COR-L47 (cell line): ENCODE measurements around the gene TFPI.
"Not testable (repeated sequence)": the region's sequence is repeated elsewhere in the genome, so short reads cannot be mapped to it uniquely, and the experiment has no call there.

ENCODE experiments used
- DNase-seq: peaks from one replicate; lab custom pipeline; 2025; lab: John Stamatoyannopoulos, UW

The TFPI gene

DNA sequence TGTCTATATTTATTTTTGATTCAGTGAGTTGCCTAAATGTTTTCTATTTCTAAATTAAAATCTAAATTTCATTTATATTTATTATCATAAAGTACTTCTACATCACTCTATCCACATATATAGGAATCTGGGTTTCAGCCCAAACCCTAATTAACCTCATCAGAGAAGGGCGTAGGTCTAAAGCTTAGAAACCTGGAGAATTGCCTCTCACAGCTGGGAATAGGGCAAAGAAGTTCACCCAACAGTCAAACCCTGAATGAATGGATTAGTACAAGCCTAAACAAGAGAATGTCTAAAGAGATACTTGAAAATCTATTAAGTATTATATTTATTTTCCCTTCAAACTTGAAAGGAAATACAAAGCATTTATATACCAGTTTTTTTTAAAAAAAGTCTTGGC, 26.2 kb downstream of the TFPI start:
- DNase-seq = no peak

DNA sequence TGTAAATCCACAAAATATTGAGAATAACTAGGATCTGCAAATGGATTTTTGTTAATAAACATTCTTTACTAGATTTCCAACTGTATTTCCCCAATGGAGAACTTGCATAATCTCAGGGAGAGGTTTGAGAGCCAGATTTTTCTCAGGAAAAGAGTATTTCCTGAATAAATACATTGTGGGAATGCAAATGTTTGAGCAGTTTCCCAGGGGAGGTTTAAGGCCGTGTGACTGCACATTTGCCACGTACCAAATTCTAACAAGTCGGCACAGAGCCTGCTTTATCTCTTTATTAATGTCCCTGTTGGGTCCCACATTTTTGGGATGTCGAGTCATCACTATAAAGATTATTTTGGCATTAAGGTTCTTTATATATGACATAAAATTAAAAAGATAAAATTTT, 27.0 kb downstream of the TFPI start:
- no peak for DNase-seq

DNA sequence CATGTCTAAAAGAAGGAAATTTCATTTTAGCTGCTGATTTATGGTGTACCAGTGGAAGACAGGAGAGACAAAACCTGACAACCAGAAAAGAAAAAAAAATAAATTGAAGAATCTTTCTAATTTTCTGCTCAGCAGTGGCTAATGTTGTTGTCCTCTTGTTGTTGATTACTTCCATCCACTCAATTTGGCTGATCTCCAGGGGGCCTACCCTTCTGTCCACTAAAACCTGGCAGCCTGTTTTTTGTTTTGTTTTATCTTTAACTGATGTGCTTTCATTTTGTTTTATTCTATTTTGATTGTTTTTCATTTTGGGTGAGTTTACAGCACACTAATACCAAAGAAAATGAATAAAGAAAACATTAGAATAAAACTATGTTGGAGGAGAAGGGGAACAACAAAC, 27.4 kb downstream of the TFPI start:
- peak; percentile 2 for DNase-seq

DNA sequence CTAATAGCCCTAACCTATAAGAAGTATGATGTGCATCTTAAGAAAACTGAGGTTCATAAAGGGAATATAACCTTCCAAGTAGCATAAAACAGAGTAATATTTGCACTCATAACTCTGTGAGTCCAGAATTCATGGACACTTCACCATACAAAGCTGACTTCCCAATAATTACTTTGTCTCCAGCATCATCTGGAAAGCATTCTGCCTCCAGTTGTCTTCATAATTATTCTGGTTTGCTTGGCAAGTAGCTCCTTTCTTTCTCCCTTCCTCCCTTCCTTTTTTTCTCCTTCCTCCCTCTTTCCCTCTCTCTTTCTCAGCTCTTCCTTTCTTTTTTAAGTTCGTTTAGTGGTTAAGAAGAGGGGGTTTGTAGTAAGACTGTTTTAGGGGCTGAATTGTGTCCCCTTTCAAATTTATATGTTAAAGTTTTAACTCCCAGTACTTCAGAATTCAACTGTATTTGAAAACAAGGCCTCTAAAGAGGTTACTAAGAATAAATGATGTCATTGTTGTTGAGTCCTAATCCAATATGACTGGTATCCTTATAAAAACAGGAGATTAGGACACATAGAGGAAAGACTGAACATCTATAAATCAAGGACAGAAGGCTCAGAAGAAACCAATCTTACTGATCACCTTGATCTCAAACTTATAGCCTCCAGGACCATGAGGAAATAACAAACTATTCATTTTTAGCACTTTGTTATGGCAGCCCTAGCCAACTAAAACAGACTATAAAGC, 28.9 kb downstream of the TFPI start:
- no peak for DNase-seq

DNA sequence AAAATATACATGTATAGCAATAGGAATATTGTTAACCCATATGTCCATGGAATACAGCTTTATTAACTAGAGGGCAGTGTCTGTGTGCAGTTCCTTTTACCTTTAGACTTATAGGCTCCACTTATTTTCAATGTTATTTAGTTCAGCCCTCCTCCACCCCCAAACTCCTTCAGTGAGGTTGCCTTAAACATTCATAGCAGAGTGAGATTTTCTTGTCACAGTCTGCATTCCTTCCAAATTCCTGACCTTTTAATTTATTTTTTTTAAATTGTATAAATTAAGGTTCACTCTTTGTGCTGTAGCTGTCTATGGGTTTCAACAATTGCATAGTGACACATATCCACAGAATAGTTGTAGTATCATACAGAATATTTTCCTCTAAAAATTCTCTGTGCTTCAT, 30.9 kb downstream of the TFPI start:
- DNase-seq = no peak

DNA sequence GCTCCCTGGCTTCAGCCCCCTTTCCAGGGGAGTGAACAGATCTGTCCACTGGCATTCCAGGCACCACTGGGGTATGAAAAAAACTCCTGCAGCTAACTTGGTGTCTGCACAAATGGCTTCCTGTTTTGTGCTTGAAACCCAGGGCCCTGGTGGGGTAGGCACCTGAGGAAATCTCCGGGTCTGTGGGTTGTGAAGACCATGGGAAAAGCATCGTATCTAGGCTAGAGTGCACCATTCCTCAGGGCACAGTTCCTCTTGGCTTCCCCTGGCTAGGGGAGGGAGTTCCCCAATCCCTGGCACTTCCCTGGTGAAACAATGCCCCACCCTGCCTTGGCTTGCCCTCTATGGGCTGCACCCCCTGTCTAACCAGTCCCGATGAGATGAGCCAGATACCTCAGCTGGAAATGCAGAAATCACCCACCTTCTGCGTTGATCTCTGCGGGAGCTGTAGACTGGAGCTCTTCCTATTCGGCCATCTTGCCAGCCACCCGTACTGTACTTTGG, 34.1 kb downstream of the TFPI start:
- DNase-seq = no peak

DNA sequence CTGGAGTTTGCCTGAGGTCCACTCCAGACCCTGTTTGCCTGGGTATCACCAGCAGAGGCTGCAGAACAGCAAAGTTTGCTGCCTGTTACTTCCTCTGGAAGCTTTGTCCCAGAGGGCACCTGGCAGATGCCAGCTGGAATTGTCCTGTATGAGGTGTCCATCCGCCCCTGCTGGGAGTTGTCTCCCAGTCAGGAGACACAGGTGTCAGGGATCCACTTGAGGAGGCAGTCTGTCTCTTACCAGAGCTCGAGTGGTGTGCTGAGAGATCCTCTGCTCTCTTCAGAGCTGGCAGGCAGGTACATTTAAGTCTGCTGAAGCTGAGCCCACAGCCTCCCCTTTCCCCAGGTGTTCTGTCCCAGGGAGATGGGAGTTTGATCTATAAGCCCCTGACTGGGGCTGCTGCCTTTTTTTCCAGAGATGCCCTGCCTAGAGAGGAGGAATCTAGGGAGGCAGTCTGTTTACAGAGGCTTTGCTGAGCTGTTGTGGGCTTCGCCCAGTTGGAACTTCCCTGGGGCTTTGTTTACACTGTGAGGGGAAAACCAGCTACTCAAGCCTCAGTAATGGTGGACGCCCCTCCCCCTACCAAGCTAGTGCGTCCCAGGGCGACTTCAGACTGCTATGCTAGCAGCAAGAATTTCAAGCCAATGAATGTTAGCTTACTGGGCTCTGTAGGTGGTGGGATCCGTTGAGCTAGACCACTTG, 34.7 kb downstream of the TFPI start:
- DNase-seq = no peak

DNA sequence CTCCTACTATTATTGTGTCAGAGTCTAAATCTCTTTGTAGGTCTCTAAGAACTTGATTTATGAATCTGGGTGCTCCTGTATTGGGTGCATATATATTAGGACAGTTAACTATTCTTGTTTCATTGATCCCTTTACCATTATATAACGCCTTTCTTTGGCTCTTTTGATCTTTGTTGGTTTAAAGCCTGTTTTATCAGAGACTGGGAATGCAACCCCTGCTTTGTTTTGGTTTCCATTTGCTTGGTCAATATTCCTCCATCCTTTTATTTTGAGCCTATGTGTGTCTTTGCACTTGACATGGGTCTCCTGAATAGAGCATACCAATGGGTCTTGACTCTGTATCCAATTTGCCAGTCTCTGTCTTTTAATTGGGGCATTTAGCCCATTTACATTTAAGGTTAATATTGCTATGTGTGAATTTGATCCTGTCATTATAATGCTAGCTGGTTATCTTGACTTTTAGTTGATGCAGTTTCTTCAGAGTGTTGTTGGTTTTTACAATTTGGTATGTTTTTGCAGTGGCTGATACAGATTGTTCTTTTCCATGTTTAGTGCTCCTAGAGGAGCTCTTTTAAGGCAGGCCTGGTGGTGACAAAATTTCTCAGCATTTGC, 36.4 kb downstream of the TFPI start:
- not testable (repeated sequence) for DNase-seq

DNA sequence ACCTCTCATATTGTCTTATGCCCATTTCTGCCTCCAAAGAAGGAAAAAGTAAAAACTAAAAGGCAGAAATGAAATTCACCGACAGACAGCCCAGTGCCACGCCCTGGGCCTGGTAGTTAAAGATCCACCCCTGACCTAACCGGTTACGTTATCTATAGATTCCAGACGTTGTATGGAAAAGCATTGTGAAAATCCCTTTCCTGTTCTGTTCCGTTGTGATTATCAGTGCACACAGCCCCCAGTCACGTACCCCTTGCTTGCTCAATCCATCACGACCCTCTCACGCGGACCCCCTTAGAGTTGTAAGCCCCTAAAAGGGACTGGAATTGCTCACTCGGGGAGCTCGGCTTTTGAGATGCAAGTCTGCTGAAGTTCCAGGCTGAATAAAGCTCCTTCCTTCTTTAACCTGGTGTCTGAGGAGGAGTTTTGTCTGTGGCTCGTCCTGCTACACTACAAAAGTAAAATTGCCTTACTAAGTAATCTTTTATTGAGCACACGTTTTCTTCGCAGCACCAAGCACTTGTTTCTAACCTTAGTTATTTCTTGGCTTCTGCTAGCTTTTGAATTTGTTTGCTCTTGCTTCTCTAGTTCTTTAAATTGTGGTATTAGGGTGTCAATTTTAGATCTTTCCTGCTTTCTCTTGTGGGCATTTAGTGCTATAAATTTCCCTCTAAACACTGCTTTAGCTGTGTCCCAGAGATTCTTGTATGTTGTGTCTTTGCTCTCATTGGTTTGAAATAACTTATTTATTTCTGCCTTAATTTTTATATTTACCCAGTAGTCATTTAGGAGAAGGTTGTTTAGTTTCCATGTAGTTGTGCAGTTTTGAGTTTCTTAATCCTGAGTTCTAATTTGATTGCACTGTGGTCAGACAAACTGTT, 37.4 kb downstream of the TFPI start:
- not testable (repeated sequence) for DNase-seq

DNA sequence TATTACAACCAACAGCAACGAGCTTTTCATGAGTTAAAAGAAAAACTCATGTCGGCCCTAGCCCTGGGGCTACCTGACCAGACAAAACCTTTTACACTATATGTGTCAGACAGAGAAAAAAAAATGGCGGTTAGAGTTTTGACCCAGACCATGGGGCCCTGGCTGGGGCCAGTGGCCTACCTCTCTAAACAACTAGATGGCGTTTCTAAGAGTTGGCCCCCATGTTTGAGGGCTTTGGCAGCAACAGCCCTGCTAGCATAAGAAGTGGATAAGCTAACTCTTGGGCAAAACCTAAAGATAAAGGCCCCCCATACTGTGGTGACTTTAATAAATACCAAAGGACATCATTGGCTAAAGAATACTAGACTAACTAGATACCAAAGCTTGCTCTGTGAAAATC, 39.3 kb downstream of the TFPI start:
- DNase-seq = no peak

DNA sequence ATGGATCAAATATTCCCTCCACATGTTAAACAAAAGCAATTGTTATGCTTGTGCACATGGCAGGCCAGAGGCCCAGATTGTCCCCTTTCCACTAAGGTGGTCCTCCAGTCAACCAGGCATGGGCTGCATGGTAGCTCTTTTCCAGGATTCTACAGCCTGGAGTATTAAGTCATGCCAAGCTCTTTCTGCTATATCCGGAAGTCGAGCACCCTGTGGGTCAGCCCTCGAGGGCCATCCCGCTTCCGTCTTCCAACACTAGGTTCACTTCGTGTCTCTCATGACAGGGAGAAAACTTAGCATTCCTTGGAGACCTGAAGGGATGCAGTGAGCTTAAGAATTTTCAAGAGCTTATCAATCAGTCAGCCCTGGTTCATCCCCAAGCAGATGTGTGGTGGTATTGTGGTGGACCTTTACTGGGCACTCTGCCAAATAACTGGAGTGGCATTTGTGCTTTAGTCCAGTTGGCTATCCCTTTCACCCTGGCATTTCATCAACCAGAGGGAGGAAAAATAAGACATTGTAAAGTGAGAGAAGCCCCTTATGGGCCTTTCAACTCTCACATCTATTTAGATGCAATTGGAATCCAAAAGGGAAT, 39.9 kb downstream of the TFPI start:
- not testable (repeated sequence) for DNase-seq

DNA sequence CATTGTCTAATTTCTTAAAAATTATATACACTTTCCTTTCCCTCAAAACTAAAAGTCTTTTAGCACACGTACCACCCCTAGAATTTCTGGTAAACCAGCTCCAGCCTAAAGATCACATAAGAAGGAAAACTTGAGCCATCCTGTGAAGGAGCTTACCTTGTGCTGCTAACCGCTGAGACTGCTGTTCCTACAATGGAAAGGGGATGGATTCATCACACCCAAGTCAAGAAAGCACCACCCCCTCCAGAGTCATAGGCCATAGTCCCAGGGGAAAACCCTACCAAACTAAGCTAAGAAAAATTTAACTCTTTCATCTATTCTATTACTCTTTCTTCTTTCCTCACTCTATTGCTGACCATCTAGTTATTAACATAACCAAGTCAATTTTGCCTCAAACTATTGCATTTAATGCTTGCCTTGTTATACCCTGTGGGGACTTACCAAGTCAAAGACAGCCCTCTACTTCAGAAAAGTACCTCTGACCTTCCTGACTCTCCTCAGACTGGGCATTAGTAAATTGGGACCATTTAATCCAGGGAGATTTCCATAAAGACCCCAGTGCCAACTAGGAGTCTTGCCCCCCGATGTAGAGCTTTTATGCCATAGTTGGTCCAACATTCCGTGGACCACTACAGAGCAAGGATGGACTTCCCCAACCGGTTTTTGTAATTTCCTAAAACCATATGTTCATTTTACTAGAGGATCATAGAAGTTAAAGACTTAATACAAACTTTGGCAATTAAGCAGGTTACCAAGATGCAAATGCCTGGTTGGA, 40.6 kb downstream of the TFPI start:
- DNase-seq = not testable (repeated sequence)

DNA sequence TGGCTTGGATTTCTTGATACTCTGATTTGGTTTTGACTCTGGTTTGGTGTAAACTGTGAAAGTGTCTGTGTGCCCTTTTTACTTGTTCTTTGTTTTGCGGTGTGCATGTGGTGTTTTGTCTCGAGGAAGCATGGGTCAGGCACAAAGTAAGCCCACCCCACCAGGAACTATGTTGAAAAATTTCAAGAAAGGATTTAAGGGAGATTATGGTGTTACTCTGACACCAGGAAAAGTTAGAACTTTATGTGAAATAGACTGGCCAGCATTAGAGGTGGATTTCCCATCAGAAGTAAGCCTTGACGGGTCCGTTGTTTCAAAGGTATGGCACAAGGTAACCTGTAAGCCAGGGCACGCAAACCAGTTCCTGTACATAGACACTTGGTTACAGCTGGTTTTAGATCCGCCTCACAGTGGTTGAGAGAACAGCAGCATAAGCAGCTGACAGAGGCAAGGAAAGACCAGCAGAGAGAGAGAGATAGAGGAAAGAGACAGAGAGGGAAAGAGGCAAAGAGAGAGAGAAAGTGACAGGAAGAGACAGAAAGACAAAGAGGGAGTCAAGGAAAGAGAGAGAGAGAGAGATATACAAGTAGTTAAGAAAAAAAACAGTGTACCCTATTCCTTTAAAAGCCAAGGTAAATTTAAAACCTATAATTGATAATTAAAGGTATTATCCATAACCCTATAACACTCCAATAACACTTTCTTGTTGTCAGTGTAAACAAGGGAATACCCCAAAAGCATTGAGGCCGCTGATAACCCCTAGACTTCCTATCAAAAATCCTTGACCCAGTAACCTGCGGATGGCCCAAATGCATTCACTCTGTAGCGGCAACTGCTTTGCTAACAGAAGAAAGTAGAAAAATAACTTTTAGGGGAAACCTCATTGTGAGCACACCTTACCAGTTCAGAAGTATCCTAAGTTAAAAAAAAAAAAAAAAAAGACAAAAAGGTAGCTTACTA, 42.6 kb downstream of the TFPI start:
- no peak for DNase-seq

DNA sequence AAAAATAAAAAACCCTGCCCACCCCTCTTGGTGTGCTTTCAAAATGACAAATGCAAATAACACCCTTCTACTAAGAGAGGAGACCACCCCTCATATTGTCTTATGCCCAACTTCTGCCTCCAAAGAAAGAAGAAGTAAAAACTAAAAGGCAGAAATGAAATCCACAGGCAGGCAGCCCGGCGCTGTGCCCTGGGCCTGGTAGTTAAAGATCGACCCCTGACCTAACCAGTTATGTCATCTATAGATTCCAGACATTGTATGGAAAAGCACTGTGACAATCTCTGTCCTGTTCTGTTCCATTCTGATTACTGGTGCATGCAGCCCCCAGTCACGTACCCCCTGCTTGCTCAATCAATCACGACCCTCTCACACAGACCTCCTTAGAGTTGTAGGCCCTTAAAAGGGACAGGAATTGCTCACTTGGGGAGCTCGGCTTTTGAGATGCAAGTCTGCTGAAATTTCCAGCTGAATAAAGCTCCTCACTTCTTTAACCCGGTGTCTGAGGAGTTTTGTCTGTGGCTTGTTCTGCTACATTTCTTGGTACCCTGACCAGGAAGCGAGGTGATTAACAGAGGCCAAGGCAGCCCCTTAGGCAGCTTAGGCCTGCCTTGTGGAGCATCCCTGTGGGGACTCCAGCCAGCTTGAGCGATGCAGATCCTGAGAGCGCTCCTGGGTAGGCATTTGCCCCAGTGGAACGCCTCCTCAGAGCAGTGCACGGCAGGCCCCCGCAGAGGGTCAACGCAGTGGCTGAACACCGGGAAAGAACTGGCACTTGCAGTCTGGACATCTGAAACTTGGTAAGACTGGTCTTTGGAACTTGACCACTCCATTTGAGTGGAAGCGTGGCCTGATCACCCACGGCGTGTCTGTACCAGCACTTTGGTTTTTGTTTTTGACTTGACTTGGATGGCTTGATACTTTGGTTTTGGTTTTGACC, 43.5 kb downstream of the TFPI start:
- not testable (repeated sequence) for DNase-seq

DNA sequence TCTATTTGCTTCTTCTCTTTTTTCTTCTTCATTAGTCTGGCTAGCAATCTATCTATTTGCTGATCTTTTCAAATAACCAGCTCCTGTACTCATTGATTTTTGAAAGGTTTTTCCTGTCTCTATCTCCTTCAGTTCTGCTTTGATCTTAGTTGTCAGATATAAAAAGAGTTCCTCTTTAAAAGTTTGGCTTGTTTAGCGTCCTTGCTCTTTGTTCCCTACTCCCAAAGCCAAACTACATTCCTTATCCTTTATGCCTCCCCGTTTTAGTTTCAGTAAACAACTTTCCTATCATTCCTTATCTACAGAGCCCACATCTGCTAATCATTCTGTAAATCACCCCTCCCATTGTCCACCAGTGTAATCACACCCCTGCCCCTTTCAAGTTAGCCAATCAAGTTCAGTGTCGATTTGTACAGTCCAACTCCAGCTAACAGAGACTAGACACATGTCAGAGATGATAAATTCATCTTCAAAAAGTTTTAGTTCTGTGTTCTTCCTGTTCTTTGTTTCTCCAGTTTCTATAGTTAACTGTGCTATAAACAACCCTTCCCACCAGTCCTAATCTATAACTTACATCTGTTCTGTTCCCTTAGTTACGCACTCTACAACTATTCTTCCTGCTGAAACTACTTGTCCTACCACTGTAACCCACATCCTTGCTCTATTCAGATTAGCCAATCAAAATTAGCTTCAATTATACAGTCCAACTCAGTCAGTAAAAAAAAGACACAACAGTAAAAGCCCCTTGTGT, 44.4 kb downstream of the TFPI start:
- DNase-seq = no peak

DNA sequence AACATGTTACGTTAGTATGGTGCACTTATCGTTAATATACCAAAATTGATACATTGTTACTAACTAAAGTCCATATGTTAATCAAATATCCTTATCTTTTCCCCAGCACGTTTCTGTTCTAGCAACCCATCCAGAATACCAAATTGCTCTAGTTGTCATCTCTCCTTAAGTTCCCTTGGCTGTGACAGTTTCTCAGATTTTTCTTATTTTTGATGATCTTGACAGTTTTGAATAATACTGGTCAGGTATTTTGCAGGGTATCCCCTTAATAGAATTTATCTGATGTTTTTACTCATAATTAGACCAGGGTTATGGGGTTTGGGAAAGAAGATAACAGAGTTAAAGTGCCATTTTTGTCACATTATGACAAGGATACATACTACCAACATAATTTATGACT, 47.8 kb downstream of the TFPI start:
- DNase-seq = no peak

DNA sequence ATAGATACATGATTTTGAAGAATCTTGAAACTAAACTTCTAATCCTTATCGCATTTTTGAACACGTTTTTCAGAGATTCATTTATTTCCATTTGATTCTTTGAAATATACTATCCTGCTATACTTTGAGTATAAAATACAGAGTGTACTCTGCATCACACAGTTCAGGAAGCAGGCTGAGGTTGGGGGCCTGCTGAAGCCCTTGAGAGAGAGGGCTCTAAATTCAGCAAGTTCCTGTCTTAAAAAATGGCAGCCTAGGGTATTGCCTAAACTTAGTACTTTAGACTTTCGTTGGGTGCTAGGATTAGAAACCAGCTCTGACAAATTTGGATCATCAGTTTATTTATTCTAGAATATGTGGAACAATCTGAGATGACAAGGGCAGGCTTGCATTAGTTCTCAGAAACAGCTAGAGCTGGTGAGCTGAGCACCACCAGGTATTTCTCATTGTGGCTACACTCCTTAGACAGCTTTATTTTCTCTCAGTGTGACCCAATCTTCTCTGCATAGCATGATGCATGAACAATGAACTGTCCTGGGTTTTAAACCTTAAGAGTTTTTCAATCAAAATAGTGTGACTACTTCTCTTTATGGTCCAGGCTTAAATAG, 49.1 kb downstream of the TFPI start:
- no peak for DNase-seq
